ENCODE data around the gene STK32C.

DNA sequence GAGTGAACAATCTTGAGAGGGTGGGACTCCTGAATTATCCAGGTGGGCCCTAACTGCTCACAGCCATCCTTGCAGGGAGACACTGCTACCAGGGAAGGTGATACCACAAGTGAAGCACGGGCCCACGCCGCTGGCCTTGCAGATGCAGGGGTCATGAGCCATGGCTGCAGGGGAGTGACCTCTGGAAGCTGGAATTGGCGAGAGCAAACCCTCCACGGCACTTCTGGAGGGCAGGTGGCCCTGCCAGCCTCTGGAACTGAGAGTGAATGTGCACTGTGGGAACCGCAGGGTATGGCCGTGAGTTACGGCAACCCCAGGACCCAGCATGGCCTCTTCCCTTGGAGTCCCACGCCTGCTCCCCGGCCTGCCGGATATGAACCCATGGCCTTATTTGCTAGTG lies 37.5 kb downstream of the STK32C start:
- TF ChIP-seq EZH2 (IDR thresholded peaks at IDR 0.05; ENCODE audit: borderline replicate concordance, insufficient read depth, low read depth, low read length, poor library complexity, severe bottlenecking) = no peak
- TF ChIP-seq, protein P1, sequence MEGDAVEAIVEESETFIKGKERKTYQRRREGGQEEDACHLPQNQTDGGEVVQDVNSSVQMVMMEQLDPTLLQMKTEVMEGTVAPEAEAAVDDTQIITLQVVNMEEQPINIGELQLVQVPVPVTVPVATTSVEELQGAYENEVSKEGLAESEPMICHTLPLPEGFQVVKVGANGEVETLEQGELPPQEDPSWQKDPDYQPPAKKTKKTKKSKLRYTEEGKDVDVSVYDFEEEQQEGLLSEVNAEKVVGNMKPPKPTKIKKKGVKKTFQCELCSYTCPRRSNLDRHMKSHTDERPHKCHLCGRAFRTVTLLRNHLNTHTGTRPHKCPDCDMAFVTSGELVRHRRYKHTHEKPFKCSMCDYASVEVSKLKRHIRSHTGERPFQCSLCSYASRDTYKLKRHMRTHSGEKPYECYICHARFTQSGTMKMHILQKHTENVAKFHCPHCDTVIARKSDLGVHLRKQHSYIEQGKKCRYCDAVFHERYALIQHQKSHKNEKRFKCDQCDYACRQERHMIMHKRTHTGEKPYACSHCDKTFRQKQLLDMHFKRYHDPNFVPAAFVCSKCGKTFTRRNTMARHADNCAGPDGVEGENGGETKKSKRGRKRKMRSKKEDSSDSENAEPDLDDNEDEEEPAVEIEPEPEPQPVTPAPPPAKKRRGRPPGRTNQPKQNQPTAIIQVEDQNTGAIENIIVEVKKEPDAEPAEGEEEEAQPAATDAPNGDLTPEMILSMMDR (IDR thresholded peaks at IDR 0.05) = no peak

Data from B cell (primary cell).